GM23248 (cell line): ENCODE results near the gene GALM. TPM values are rescaled to one million over a fixed set of nuclear protein-coding genes. Genes with fewer than 3 reads are reported as not detected.

Source experiments
- DNase-seq: peaks from one replicate; pipeline ENCODE4 v3.0.0-alpha.2; 2015
- H2AFZ ChIP-seq: fragments of 200-600 bp; sonication (generic); 2 replicates; pipeline ENCODE4 v1.6.1; 2016; ENCODE audit warnings: antibody characterized with exemption
- H3F3A ChIP-seq: fragments of 200-600 bp; sonication (generic); 2 replicates; pipeline ENCODE4 v1.6.1; 2016; ENCODE audit warnings: mild to moderate bottlenecking, antibody characterized with exemption, mixed run types; ENCODE audit not compliant: insufficient read depth
- H3K27ac ChIP-seq: fragments of 200-600 bp; sonication (generic); 2 replicates; pipeline ENCODE4 v1.5.1; 2016; ENCODE audit warnings: mild to moderate bottlenecking
- H3K27me3 ChIP-seq: fragments of 200-600 bp; sonication (generic); replicated peaks from 2 replicates; pipeline ENCODE4 v1.6.1; 2016; ENCODE audit warnings: mild to moderate bottlenecking; ENCODE audit not compliant: insufficient read depth
- H3K36me3 ChIP-seq: fragments of 200-600 bp; sonication (generic); 2 replicates; pipeline ENCODE4 v1.6.1; 2016; ENCODE audit warnings: low read depth, mild to moderate bottlenecking
- H3K4me1 ChIP-seq: fragments of 200-600 bp; sonication (generic); 2 replicates; pipeline ENCODE4 v1.6.1; 2016; ENCODE audit warnings: mild to moderate bottlenecking; ENCODE audit not compliant: insufficient read depth
- H3K4me2 ChIP-seq: fragments of 200-600 bp; sonication (generic); one replicate; pipeline ENCODE4 v1.6.1; 2016; ENCODE audit warnings: mild to moderate bottlenecking; ENCODE audit not compliant: unreplicated experiment
- H3K4me3 ChIP-seq: fragments of 200-600 bp; sonication (generic); 2 replicates; pipeline ENCODE4 v1.5.1; 2016; ENCODE audit warnings: mild to moderate bottlenecking
- H3K79me2 ChIP-seq: fragments of 200-600 bp; sonication (generic); 2 replicates; pipeline ENCODE4 v1.6.1; 2016; ENCODE audit warnings: mild to moderate bottlenecking; ENCODE audit not compliant: insufficient read depth
- H3K9ac ChIP-seq: fragments of 200-600 bp; sonication (generic); 2 replicates; pipeline ENCODE4 v1.6.1; 2016; ENCODE audit warnings: mild to moderate bottlenecking
- H3K9me2 ChIP-seq: fragments of 200-600 bp; sonication (generic); 2 replicates; pipeline ENCODE4 v1.6.1; 2016; ENCODE audit warnings: mixed run types, mild to moderate bottlenecking, moderate library complexity; ENCODE audit not compliant: insufficient read depth
- H3K9me3 ChIP-seq: fragments of 200-600 bp; sonication (generic); one replicate; pipeline ENCODE4 v1.6.1; 2017; ENCODE audit warnings: low read depth
- H4K20me1 ChIP-seq: fragments of 200-600 bp; sonication (generic); 2 replicates; pipeline ENCODE4 v1.6.0; 2016; ENCODE audit not compliant: insufficient read depth
- EZH2 ChIP-seq: fragments of 200-600 bp; sonication (generic); IDR thresholded peaks from 2 replicates; pipeline ENCODE4 v1.6.1; 2018; ENCODE audit warnings: antibody characterized with exemption, mild to moderate bottlenecking; ENCODE audit not compliant: insufficient read depth, poor library complexity, severe bottlenecking
- EZH2phosphoT487 ChIP-seq: fragments of 200-600 bp; sonication (generic); IDR thresholded peaks from 2 replicates; pipeline ENCODE4 v1.6.1; 2018; ENCODE audit warnings: antibody characterized with exemption, moderate library complexity, mild to moderate bottlenecking, low read depth; ENCODE audit not compliant: insufficient read depth
- WGBS, 2 experiments: methylation state at CpG; one replicate each; pipeline ENCODE4 v1.1.6; 2015 to 2017; ENCODE audit warnings: low lambda C conversion rate in 2 of 2, low coverage in 1 of 2; ENCODE audit errors: missing lambda C conversion rate in 2 of 2; 5-methylcytosine and 5-hydroxymethylcytosine counted together
- in situ Hi-C: fragments of 300-500 bp; cut with MboI; formaldehyde crosslinking; loops from 2 replicates; pipeline ENCODE4 v1.15.0; 2020
- polyA plus RNA-seq: library from polyadenylated mRNA; unstranded; fragments of >200 nt; fragmentation: Nextera tagmentation; extraction: Ambion mirVana; gene quantifications from 2 replicates; pipeline ENCODE4 v1.2.1, GENCODE V29; 2016
- total RNA-seq: library from RNA; depleted of rRNA; stranded (reverse); fragments of >200 nt; shearing (Covaris generic); gene quantifications from 2 replicates; pipeline ENCODE4 v1.2.3, GENCODE V29; 2014

GALM gene
- total and polyA plus RNA-seq, 2 experiments from 2014 or later: 7.6 to 10.8 TPM

GRCh38 chr2:38775097-38775920 is 109.4 kb downstream of the GALM start:
- no peak for DNase-seq
- Histone ChIP-seq H3K4me1 (no peaks in the 10 kb centered on the region), H3K27ac (no peak overlapping the region), H3K4me3 (no peak overlapping the region), H3K9me2 (no peaks in the 10 kb centered on the region), H3K9ac (no peak overlapping the region), H4K20me1 (no peaks in the 10 kb centered on the region), H3K79me2 (peaks cover 10% of the 10 kb centered on the region), H3K36me3 (no peaks in the 10 kb centered on the region), H2AFZ (no peak overlapping the region), H3K9me3 (no peaks in the 10 kb centered on the region), H3K4me2 (no peak overlapping the region), H3F3A (0 out of 2 replicates have a peak, but pooled peaks cover 4% of the 10 kb centered on the region), H3K27me3 (no peaks in the 10 kb centered on the region)
- no peak for TF ChIP-seq EZH2
- no peak for TF ChIP-seq EZH2phosphoT487
- in situ Hi-C loops: no loop called here
- WGBS, 2 experiments: 85 to 89% methylated on average over 17 of the region's 17 CpGs

- no peaks in the 10 kb centered on the region for H3K27me3 ChIP-seq
- H3K79me2 ChIP-seq: peaks cover 10% of the 10 kb centered on the region
- H3K9me3 ChIP-seq: no peaks in the 10 kb centered on the region
- 70 to 76% methylated on average over 7 of the region's 7 CpGs for WGBS, 2 experiments
- no peaks in the 10 kb centered on the region for H3K4me1 ChIP-seq
- no peak overlapping the region for H3K4me3 ChIP-seq
- no peaks in the 10 kb centered on the region for H3K9me2 ChIP-seq
- H3K4me2 ChIP-seq: no peak overlapping the region
- no peak overlapping the region for H3K9ac ChIP-seq
- in situ Hi-C loops: no loop called here
- H3K36me3 ChIP-seq: no peaks in the 10 kb centered on the region
- DNase-seq: no peak
- no peak overlapping the region for H3K27ac ChIP-seq
- TF ChIP-seq EZH2phosphoT487: no peak
- no peak for TF ChIP-seq EZH2
- 0 out of 2 replicates have a peak, but pooled peaks cover 4% of the 10 kb centered on the region for H3F3A ChIP-seq
- no peak overlapping the region for H2AFZ ChIP-seq
- H4K20me1 ChIP-seq: no peaks in the 10 kb centered on the region
Observed at GRCh38 chr2:38775921-38776225, 110.0 kb downstream of the GALM start.

GRCh38 chr2:38776531-38776930 is 110.6 kb downstream of the GALM start:
- 0 out of 2 replicates have a peak, but pooled peaks cover 6% of the 10 kb centered on the region for H3K36me3 ChIP-seq
- TF ChIP-seq EZH2 (no peak), EZH2phosphoT487 (no peak)
- 85 to 87% methylated on average over 13 of the region's 13 CpGs for WGBS, 2 experiments
- H3K4me2 ChIP-seq: no peak overlapping the region
- peaks cover 10% of the 10 kb centered on the region for H3K79me2 ChIP-seq
- no peaks in the 10 kb centered on the region for H3K4me1 ChIP-seq
- H2AFZ ChIP-seq: no peak overlapping the region
- H3K27ac ChIP-seq: no peak overlapping the region
- H3K9me3 ChIP-seq: no peaks in the 10 kb centered on the region
- H3K4me3 ChIP-seq: no peak overlapping the region
- DNase-seq: no peak
- no peaks in the 10 kb centered on the region for H3K9me2 ChIP-seq
- no peaks in the 10 kb centered on the region for H3K27me3 ChIP-seq
- H3F3A ChIP-seq: 0 out of 2 replicates have a peak, but pooled peaks cover 4% of the 10 kb centered on the region
- H3K9ac ChIP-seq: no peak overlapping the region
- in situ Hi-C loops: no loop called here
- no peaks in the 10 kb centered on the region for H4K20me1 ChIP-seq

GRCh38 chr2:38778687-38779082 is 112.8 kb downstream of the GALM start:
- Histone ChIP-seq H3K4me1 (no peaks in the 10 kb centered on the region), H3K36me3 (peaks cover 9% of the 10 kb centered on the region; the same call in 1 of the 2 replicates)
- in situ Hi-C loops: no loop called here

More at GRCh38 chr2:38778687-38779082, 112.8 kb downstream of the GALM start:
- H3K9ac ChIP-seq: peak overlapping the region; percentile 88
- no peaks in the 10 kb centered on the region for H3K9me2 ChIP-seq
- H3K27ac ChIP-seq: peak overlapping the region; percentile 70; the same call in 1 of the 2 replicates
- peak overlapping the region; percentile 89 for H3K4me3 ChIP-seq
- no peaks in the 10 kb centered on the region for H3K27me3 ChIP-seq
- H3K9me3 ChIP-seq: no peaks in the 10 kb centered on the region
- no peaks in the 10 kb centered on the region for H3F3A ChIP-seq
- DNase-seq: no peak
- WGBS, 2 experiments: 14 to 18% methylated on average over 8 of the region's 8 CpGs
- TF ChIP-seq EZH2 (no peak), EZH2phosphoT487 (no peak)
- H4K20me1 ChIP-seq: no peaks in the 10 kb centered on the region
- H3K4me2 ChIP-seq: peak overlapping the region; percentile 95
- H2AFZ ChIP-seq: peak overlapping the region; percentile 100
- H3K79me2 ChIP-seq: peaks cover 10% of the 10 kb centered on the region
